Epidermal melanocyte (primary cell): ENCODE results near the gene PPIL4.
"Not testable (repeated sequence)": the region's sequence is repeated elsewhere in the genome, so short reads cannot be mapped to it uniquely, and the experiment has no call there.

Experiments used
- DNase-seq: peaks from one replicate; pipeline ENCODE4 v3.0.0; 2011; ENCODE audit warnings: low spot score; ENCODE audit not compliant: insufficient read length

Gene PPIL4

GRCh38 chr6:149461670-149462069, 84.2 kb downstream of the PPIL4 start:
- no peak for DNase-seq

- not testable (repeated sequence) for DNase-seq
These were observed 85.6 kb downstream of the PPIL4 start for GRCh38 chr6:149460249-149460648.

- DNase-seq: no peak
These were observed 86.1 kb downstream of the PPIL4 start for GRCh38 chr6:149459761-149460160.

- no peak for DNase-seq
These were observed 87.0 kb downstream of the PPIL4 start for GRCh38 chr6:149458806-149459205.

- DNase-seq: no peak
These were observed 87.6 kb downstream of the PPIL4 start for GRCh38 chr6:149458196-149458595.

- DNase-seq: no peak
These were observed 88.4 kb downstream of the PPIL4 start for GRCh38 chr6:149457316-149457884.

GRCh38 chr6:149456311-149457021, 89.4 kb downstream of the PPIL4 start:
- no peak for DNase-seq

DNA sequence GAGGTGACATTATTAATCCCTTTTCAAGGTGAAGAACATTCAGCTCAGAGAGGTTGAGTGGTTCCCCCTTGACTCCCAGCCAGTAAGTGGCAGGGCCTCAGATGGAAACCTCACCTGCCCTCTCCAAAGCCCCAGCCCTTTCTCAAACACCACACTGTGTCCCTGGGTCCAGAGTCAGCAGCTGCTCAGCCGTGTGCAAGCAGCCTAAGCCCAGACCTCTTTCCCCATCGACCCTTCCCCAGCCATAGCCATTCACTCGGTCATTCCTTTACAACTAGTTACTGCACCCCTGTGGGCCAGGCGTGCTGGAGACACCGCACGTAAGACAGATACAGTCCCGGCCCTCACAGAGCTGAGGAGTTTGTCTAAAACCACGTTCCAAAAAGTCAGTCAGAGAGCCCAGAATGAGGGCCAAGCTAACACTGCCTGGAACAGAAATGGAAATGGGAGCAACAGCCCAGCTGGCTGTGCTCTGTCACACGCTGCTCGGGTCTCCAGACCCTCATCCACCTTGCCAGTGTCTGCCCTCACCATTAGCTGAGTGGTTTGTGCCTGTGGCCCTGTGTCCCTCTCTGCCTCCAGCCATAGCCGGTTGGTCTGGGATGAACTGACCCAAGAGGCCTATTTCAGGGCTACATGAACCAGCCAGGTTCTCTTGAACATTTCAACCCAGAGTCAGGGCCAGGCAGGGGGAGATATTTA, 90.7 kb downstream of the PPIL4 start:
- DNase-seq: no peak
